Progenitor cell of endocrine pancreas (in vitro differentiated cells): ENCODE results near the gene RRP9. TPM values are rescaled to one million over a fixed set of nuclear protein-coding genes. Genes with fewer than 3 reads are reported as not detected.

ENCODE experiments used
- DNase-seq: peaks from one replicate; pipeline ENCODE4 v3.0.0; 2021; ENCODE audit warnings: low spot score; ENCODE audit not compliant: unreplicated experiment
- H3K27ac Mint-ChIP-seq: 2 replicates; pipeline ENCODE4 v1.8.0; 2021; ENCODE audit warnings: mild to moderate bottlenecking, moderate library complexity, mixed read lengths
- H3K27me3 Mint-ChIP-seq: 2 replicates; pipeline ENCODE4 v1.8.0; 2021; ENCODE audit warnings: mixed read lengths
- H3K36me3 Mint-ChIP-seq: 2 replicates; pipeline ENCODE4 v1.8.0; 2022; ENCODE audit warnings: mixed read lengths; ENCODE audit not compliant: insufficient read depth
- H3K4me1 Mint-ChIP-seq: 2 replicates; pipeline ENCODE4 v1.8.0; 2021; ENCODE audit warnings: low read depth, mixed read lengths
- H3K4me3 Mint-ChIP-seq: 2 replicates; pipeline ENCODE4 v1.8.0; 2021; ENCODE audit warnings: low read depth, mild to moderate bottlenecking, moderate library complexity, mixed read lengths
- H3K9me3 Mint-ChIP-seq: 2 replicates; pipeline ENCODE4 v1.8.0; 2021; ENCODE audit warnings: low read depth, mixed read lengths
- CTCF ChIP-seq: fragments of 200-600 bp; sonication (generic); IDR thresholded peaks from one replicate; pipeline ENCODE4 v1.5.0; 2021; ENCODE audit warnings: antibody characterized with exemption, mild to moderate bottlenecking; ENCODE audit not compliant: unreplicated experiment
- total RNA-seq: library from RNA; stranded (reverse); gene quantifications from 2 replicates; pipeline ENCODE4 v1.2.1, GENCODE V29; 2021

The RRP9 gene
- total RNA-seq, 1 donor from 2014 or later: 22.5 TPM

- H3K27ac Mint-ChIP-seq: no peak overlapping the region
- no peak for TF ChIP-seq CTCF
- H3K36me3 Mint-ChIP-seq: no peaks in the 10 kb centered on the region
- peaks cover 32% of the 10 kb centered on the region for H3K27me3 Mint-ChIP-seq
- H3K4me1 Mint-ChIP-seq: no peaks in the 10 kb centered on the region
- no peak for DNase-seq
- H3K4me3 Mint-ChIP-seq: no peak overlapping the region
- no peaks in the 10 kb centered on the region for H3K9me3 Mint-ChIP-seq
These were observed 7.4 kb upstream of the RRP9 start for GRCh38 chr3:51949121-51949520.

- H3K27ac Mint-ChIP-seq: no peak overlapping the region
- TF ChIP-seq CTCF: no peak
These were observed 6.4 kb upstream of the RRP9 start for GRCh38 chr3:51948016-51948580.

GRCh38 chr3:51947215-51947900 is 5.7 kb upstream of the RRP9 start:
- H3K27ac Mint-ChIP-seq: no peak overlapping the region
- H3K36me3 Mint-ChIP-seq: no peaks in the 10 kb centered on the region
- no peak overlapping the region for H3K4me3 Mint-ChIP-seq

More at GRCh38 chr3:51948016-51948580, 6.4 kb upstream of the RRP9 start:
- no peaks in the 10 kb centered on the region for H3K9me3 Mint-ChIP-seq
- no peaks in the 10 kb centered on the region for H3K4me1 Mint-ChIP-seq
- no peak overlapping the region for H3K4me3 Mint-ChIP-seq
- DNase-seq: no peak
- peaks cover 22% of the 10 kb centered on the region for H3K27me3 Mint-ChIP-seq
- H3K36me3 Mint-ChIP-seq: no peaks in the 10 kb centered on the region

GRCh38 chr3:51946796-51947195 is 5.1 kb upstream of the RRP9 start:
- TF ChIP-seq CTCF: no peak

More at GRCh38 chr3:51947215-51947900, 5.7 kb upstream of the RRP9 start:
- peaks cover 18% of the 10 kb centered on the region for H3K27me3 Mint-ChIP-seq
- H3K9me3 Mint-ChIP-seq: no peaks in the 10 kb centered on the region
- peaks cover 2% of the 10 kb centered on the region for H3K4me1 Mint-ChIP-seq
- DNase-seq: no peak
- TF ChIP-seq CTCF: no peak

GRCh38 chr3:51945926-51946705 is 4.4 kb upstream of the RRP9 start:
- DNase-seq: no peak
- no peaks in the 10 kb centered on the region for H3K9me3 Mint-ChIP-seq
- no peak for TF ChIP-seq CTCF
- no peaks in the 10 kb centered on the region for H3K36me3 Mint-ChIP-seq
- H3K4me1 Mint-ChIP-seq: peaks cover 5% of the 10 kb centered on the region
- H3K27me3 Mint-ChIP-seq: peaks cover 9% of the 10 kb centered on the region
- H3K27ac Mint-ChIP-seq: no peak overlapping the region
- no peak overlapping the region for H3K4me3 Mint-ChIP-seq

More at GRCh38 chr3:51946796-51947195, 5.1 kb upstream of the RRP9 start:
- no peak for DNase-seq
- H3K4me1 Mint-ChIP-seq: peaks cover 2% of the 10 kb centered on the region
- no peaks in the 10 kb centered on the region for H3K36me3 Mint-ChIP-seq
- no peak overlapping the region for H3K27ac Mint-ChIP-seq
- peaks cover 13% of the 10 kb centered on the region for H3K27me3 Mint-ChIP-seq
- no peak overlapping the region for H3K4me3 Mint-ChIP-seq
- no peaks in the 10 kb centered on the region for H3K9me3 Mint-ChIP-seq
